MM.1S (cell line): ENCODE data around the gene FOXP1.

Experiments used
- EZH2 ChIP-seq: fragments of 300-600 bp; sonication (generic); optimal IDR thresholded peaks from 2 replicates; pipeline ENCODE3; 2017; ENCODE audit warnings: low read depth, mild to moderate bottlenecking, antibody characterized with exemption, low read length, mixed read lengths
- TF ChIP-seq, protein P1 (sequence below): fragments of 300-600 bp; sonication (generic); IDR thresholded peaks from 2 replicates; pipeline ENCODE4 v1.5.1; 2016; ENCODE audit warnings: antibody characterized with exemption, low read length, mixed read lengths

DNA sequence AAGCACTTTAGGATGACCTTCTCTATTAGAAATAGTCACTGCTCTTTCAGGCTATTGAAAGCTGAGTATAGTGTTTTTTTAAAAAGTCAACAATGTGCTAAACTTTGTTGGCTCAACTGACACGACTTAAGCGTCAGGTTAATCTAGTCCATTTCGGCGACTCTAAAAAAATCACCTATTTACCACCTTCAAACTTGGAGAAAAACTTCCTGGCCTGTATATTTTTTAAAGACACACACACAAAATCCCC, 517.8 kb downstream of the FOXP1 start:
- TF ChIP-seq, protein P1, sequence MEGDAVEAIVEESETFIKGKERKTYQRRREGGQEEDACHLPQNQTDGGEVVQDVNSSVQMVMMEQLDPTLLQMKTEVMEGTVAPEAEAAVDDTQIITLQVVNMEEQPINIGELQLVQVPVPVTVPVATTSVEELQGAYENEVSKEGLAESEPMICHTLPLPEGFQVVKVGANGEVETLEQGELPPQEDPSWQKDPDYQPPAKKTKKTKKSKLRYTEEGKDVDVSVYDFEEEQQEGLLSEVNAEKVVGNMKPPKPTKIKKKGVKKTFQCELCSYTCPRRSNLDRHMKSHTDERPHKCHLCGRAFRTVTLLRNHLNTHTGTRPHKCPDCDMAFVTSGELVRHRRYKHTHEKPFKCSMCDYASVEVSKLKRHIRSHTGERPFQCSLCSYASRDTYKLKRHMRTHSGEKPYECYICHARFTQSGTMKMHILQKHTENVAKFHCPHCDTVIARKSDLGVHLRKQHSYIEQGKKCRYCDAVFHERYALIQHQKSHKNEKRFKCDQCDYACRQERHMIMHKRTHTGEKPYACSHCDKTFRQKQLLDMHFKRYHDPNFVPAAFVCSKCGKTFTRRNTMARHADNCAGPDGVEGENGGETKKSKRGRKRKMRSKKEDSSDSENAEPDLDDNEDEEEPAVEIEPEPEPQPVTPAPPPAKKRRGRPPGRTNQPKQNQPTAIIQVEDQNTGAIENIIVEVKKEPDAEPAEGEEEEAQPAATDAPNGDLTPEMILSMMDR, result no peak
- no peak for TF ChIP-seq EZH2
